PC-9 (cell line): ENCODE data around the gene ZSCAN30. TPM values are rescaled to one million over a fixed set of nuclear protein-coding genes. Genes with fewer than 3 reads are reported as not detected.

ENCODE experiments used
- BruUV-seq: library from RNA; stranded (reverse); fragments of 400-500 nt; replicated peaks from 2 replicates; lab custom pipeline; 2021; lab: Mats Ljungman, UMichigan
- CTCF ChIA-PET: fragments of 300-600 bp; sonication (Branson Sonifier 250); formaldehyde crosslinking; loops from one replicate; lab custom pipeline; 2022; ENCODE audit warnings: antibody characterized with exemption; lab: Charles Lee
- POLR2A ChIA-PET: fragments of 300-600 bp; sonication (Branson Sonifier 250); formaldehyde crosslinking; loops from one replicate; lab custom pipeline; 2022; ENCODE audit warnings: antibody characterized with exemption; ENCODE audit not compliant: unreplicated experiment; lab: Charles Lee
- DNase-seq, 2 experiments: peaks; one replicate each; pipeline versions ENCODE4 v3.0.0 to v3.0.0-alpha.2; 2015 to 2022; ENCODE audit warnings: mixed read lengths in 1 of 2
- H2AFZ ChIP-seq: fragments of 200-600 bp; sonication (generic); 2 replicates; pipeline ENCODE4 v1.8.1; 2017; ENCODE audit warnings: antibody characterized with exemption
- H3F3A ChIP-seq: fragments of 200-600 bp; sonication (generic); 2 replicates; pipeline ENCODE4 v1.8.1; 2017; ENCODE audit warnings: antibody characterized with exemption, mild to moderate bottlenecking, low read depth; ENCODE audit not compliant: insufficient read depth
- H3K27ac ChIP-seq: fragments of 200-600 bp; sonication (generic); 2 replicates; pipeline ENCODE4 v1.6.1; 2016; ENCODE audit warnings: mixed run types
- H3K27me3 ChIP-seq: fragments of 200-600 bp; sonication (generic); 2 replicates; pipeline ENCODE4 v1.6.1; 2016; ENCODE audit warnings: low read depth, mixed run types; ENCODE audit not compliant: insufficient read depth
- H3K36me3 ChIP-seq: fragments of 200-600 bp; sonication (generic); 2 replicates; pipeline ENCODE4 v1.6.1; 2016; ENCODE audit warnings: low read depth, mixed run types
- H3K4me1 ChIP-seq: fragments of 200-600 bp; sonication (generic); replicated peaks from 2 replicates; pipeline ENCODE4 v1.6.1; 2016; ENCODE audit warnings: mixed run types; ENCODE audit not compliant: insufficient read depth
- H3K4me2 ChIP-seq: fragments of 200-600 bp; sonication (generic); 2 replicates; pipeline ENCODE4 v1.6.1; 2017; ENCODE audit warnings: mixed run types
- H3K4me3 ChIP-seq: fragments of 200-600 bp; sonication (generic); 2 replicates; pipeline ENCODE4 v1.6.1; 2016; ENCODE audit warnings: mixed run types
- H3K79me2 ChIP-seq: fragments of 200-600 bp; sonication (generic); 2 replicates; pipeline ENCODE4 v1.6.1; 2017; ENCODE audit warnings: low read depth, mixed run types
- H3K9me2 ChIP-seq: fragments of 200-600 bp; sonication (generic); 2 replicates; pipeline ENCODE4 v1.8.1; 2017; ENCODE audit warnings: mild to moderate bottlenecking; ENCODE audit not compliant: insufficient read depth
- H3K9me3 ChIP-seq: fragments of 200-600 bp; sonication (generic); 2 replicates; pipeline ENCODE4 v1.8.1; 2016; ENCODE audit warnings: low read depth; ENCODE audit not compliant: insufficient read depth
- H4K20me1 ChIP-seq: fragments of 200-600 bp; sonication (generic); 2 replicates; pipeline ENCODE4 v1.8.1; 2017; ENCODE audit not compliant: insufficient read depth
- CTCF ChIP-seq: fragments of 200-600 bp; sonication (generic); conservative IDR thresholded peaks from 2 replicates; pipeline ENCODE4 v1.6.1; 2017; ENCODE audit warnings: mixed run types, antibody characterized with exemption, mild to moderate bottlenecking, moderate library complexity
- EZH2 ChIP-seq: fragments of 200-600 bp; sonication (generic); IDR thresholded peaks from 2 replicates; pipeline ENCODE4 v1.8.0; 2017; ENCODE audit warnings: antibody characterized with exemption, low read depth
- intact Hi-C: fragments of 100-400 bp; cut with micrococcal nuclease; formaldehyde crosslinking; loops from one replicate; pipeline ENCODE4 v1.10.0; 2022; ENCODE audit not compliant: unreplicated experiment
- total RNA-seq: library from RNA; stranded (reverse); gene quantifications from 2 replicates; pipeline ENCODE4 v1.2.3, GENCODE V29; 2021

ZSCAN30 gene
- total RNA-seq, 1 experiment from 2014 or later = 18.5 TPM

DNA sequence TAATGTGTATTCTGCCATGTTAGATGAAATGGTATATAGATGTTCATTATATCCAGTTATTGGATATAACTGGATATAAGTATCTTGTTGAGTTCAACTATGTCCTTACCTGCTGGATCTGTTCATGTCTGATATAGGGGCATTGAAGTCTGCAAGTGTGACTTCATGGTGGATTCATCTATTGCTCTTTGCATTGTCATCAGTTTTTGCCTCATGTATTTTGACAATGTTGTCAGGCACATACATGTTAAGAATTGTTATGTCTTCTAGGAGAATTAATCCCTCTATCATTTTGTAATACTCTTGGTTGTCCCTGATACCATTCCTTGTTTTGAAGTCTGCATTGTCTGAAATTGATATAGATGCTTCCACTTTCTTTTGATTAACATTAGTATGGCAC is 38.8 kb upstream of the ZSCAN30 start:
- intact Hi-C loops = no loop called here
- no peaks in the 10 kb centered on the region for H3K9me3 ChIP-seq
- H3K27me3 ChIP-seq = no peaks in the 10 kb centered on the region
- ChIA-PET CTCF (no interaction called here), POLR2A (no interaction called here)
- no peak overlapping the region for H3K4me3 ChIP-seq
- DNase-seq = no peak
- H2AFZ ChIP-seq = no peak overlapping the region
- no peaks in the 10 kb centered on the region for H4K20me1 ChIP-seq
- no peak overlapping the region for H3K27ac ChIP-seq
- H3K9me2 ChIP-seq = no peaks in the 10 kb centered on the region
- 0 out of 2 replicates have a peak, but pooled peaks cover 2% of the 10 kb centered on the region for H3K36me3 ChIP-seq
- no peaks in the 10 kb centered on the region for H3K4me1 ChIP-seq
- no peaks in the 10 kb centered on the region for H3K79me2 ChIP-seq
- BruUV-seq = no TSS peak
- no peak overlapping the region for H3K4me2 ChIP-seq
- peaks cover 3% of the 10 kb centered on the region; the same call in 1 of the 2 replicates for H3F3A ChIP-seq
- TF ChIP-seq CTCF = no peak
- TF ChIP-seq EZH2 = no peak

DNA sequence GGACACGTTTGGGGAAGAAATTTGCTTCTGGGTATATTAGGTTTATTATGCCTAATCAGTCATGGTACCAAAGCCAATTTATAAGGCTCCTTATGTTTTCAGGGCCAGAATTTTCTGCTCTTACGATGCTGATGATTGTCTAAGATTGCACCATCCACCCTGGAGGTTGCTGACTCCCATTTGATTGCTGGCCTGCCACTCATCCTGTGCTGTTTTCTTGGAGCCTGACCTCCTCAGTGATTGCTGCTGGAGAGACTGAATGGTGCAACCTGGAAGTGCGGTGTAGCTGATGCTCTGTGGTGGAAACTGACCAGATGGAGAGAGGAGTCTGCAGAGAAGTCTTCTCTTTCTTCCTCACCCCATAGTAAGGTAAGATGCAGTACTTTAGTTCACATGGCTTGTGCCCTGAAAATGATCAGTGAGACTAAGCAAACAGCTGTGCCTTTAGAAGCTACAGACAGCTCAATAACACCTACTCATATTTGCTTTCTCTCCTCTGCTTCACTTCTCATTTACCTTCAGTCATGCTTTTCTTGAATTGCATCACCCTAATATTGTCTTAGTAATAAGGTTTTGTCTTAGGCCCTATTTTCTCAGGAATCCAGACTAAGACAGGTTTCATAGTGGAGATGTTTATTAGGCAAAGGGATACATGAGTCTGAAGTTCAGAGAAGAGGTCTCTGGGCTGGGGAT is 36.8 kb upstream of the ZSCAN30 start:
- DNase-seq = no peak
- H3K79me2 ChIP-seq = no peaks in the 10 kb centered on the region
- BruUV-seq = no TSS peak
- no peaks in the 10 kb centered on the region for H3K36me3 ChIP-seq
- H3K4me2 ChIP-seq = no peak overlapping the region
- H3K4me1 ChIP-seq = no peaks in the 10 kb centered on the region
- no peaks in the 10 kb centered on the region for H3K9me3 ChIP-seq
- no peak overlapping the region for H3K4me3 ChIP-seq
- intact Hi-C loops = no loop called here
- no peaks in the 10 kb centered on the region for H3K9me2 ChIP-seq
- ChIA-PET POLR2A (no interaction called here), CTCF (no interaction called here)
- TF ChIP-seq CTCF (no peak), EZH2 (no peak)
- H3F3A ChIP-seq = no peaks in the 10 kb centered on the region
- H4K20me1 ChIP-seq = no peaks in the 10 kb centered on the region
- no peaks in the 10 kb centered on the region for H3K27me3 ChIP-seq
- no peak overlapping the region for H3K27ac ChIP-seq
- no peak overlapping the region for H2AFZ ChIP-seq

DNA sequence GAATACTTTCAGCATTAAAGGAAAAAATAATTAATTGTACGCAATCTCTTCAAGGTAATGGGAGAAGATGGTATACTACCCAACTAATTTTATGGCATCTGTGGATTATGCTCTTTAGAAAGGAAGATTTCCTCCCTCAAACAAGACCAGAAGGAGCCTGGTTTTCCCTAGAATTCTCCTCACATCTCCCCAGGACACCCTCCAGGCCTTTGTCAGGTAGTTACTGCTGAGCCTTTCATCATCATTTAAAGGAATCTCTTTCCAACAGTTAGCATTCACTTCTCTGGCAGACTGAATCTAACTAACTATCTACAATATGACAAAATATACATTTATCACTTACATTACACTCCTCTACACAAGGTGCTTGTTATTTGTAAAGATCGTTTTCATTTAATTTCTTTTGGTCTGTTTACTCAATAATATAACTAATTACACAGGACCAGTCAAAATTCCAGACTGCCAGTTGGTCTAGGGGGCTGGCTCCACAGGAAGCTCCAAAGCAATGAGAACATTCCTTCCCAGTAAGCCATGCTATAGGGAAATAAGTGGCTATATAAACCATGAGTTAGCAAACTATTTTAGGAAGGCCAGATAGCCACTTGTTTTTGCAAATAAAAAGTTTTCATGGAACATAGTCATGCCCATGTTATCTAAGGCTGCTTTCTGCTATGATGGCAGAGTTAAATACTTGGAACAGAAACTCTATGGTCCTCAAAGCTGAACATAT is 35.1 kb upstream of the ZSCAN30 start:
- Histone ChIP-seq H3K4me3 (no peak overlapping the region), H3K27ac (no peak overlapping the region), H3K4me1 (no peaks in the 10 kb centered on the region), H3F3A (no peaks in the 10 kb centered on the region), H2AFZ (no peak overlapping the region), H3K9me2 (no peaks in the 10 kb centered on the region), H3K36me3 (no peaks in the 10 kb centered on the region), H4K20me1 (no peaks in the 10 kb centered on the region), H3K79me2 (no peaks in the 10 kb centered on the region), H3K27me3 (no peaks in the 10 kb centered on the region), H3K4me2 (no peak overlapping the region), H3K9me3 (no peaks in the 10 kb centered on the region)
- no peak for TF ChIP-seq CTCF
- TF ChIP-seq EZH2 = no peak
- intact Hi-C loops = no loop called here
- no TSS peak for BruUV-seq
- CTCF ChIA-PET = no interaction called here
- POLR2A ChIA-PET = no interaction called here
- DNase-seq = no peak
